ENCODE data around the gene ZNF580.

The ZNF580 gene

DNA sequence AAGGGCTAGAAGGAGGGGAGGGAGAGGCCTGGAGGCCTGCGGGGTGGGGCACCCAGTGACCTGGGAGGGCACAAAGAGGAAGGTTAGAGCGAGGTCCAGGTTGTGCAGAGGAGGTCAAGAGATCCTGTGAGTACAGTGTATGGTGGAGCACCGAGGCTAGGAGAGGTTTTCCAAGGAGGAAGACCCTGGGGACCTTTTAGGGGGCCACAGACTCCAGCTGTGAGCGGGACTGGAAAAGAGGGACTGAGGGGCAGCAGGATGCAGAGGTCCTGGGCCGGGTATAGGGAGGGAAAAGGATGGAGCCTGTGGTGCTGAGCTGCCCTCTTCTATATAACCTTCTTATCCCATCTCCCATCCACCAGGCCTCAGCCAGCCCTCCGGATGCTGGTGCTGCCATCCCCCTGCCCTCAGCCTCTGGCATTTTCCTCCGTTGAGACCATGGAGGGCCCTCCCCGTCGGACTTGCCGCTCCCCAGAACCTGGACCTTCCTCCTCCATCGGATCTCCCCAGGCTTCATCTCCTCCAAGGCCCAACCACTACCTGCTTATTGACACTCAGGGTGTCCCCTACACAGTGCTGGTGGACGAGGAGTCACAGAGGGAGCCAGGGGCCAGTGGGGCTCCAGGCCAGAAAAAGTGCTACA, 3.5 kb downstream of the ZNF580 start:
- DNase-seq (ENCODE audit: extremely low spot score, insufficient read length, low read depth) (no peak), FAIRE-seq (no peak)

DNA sequence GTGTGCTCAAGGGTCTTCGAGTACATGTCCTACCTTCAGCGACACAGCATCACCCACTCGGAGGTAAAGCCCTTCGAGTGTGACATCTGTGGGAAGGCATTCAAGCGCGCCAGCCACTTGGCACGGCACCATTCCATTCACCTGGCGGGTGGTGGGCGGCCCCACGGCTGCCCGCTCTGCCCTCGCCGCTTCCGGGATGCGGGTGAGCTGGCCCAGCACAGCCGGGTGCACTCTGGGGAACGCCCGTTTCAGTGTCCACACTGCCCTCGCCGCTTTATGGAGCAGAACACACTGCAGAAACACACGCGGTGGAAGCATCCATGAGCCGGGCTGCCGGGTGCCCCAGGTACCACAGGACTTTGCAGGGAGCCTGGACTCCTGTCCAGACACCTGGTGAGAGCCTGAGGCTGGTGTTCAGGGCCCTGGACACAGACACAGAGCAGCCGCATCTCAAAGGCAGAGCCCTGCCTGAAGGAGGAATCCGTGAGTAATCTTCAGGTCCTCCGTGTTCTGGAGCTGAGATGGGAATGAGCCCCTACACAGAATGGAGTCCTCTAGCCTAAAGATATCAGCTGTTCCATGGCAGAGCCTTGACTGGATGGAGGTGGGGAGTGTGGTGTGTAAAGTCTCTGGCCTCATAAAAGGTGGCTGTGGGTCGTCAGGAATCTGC, 4.2 kb downstream of the ZNF580 start:
- no peak for FAIRE-seq
- DNase-seq (ENCODE audit: extremely low spot score, insufficient read length, low read depth): no peak

DNA sequence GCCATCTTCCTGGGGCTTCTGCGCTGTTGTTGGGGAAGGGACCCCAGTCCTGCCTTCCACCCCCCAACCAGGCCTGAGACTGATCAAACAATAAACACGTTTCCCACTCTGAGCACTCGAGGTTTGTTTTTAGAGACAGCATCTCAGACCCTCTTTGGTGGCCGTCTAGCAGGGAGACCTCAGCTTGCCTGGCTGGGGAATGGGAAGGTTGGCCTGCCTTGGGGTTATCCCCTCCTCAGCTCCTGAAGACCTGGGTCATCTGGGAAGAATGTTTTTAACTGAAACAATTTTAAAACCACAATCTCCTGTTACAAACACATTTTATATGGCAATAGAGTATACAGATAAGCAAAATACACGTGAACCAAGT, 4.7 kb downstream of the ZNF580 start:
- FAIRE-seq: no peak
- no peak for DNase-seq (ENCODE audit: extremely low spot score, insufficient read length, low read depth)

DNA sequence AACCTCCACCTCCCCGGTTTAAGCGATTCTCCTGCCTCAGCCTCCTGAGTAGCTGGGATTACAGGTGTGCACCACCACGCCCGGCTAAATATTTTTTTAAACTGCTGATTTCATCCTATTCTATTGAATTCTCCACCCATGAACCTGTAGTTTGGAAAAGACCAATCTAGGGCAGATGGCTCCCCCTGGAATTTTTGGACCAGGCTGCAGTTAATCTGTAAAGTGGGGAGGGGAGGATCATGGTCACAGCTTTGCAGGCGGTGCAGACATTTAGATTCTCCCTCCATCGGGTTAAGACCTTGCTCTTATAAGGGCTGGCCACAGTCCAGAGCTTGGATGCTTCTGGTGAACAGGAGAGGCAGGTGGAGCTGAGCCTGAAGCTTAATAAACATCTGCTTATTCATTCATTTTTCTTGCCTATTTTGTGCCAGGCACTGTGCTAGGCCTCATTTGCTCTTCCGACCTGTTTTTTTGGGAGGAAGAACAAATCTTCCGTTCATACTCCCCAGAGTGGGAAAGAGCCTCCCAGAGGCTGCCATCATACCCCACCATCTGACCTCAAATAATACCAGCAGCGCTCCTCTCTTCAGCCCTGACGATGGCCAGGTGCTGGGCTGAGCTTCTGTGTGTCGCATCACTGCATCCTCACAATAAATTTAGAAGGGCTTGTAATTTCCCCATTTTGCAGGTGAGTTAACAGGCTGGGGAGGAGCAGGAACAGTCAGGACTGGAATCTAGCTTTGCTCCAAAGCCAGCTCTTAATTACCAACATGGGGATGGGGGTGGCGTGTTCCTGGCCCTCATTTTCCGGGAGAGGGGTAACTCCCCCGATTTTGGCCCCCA, 6.3 kb downstream of the ZNF580 start:
- DNase-seq (ENCODE audit: extremely low spot score, insufficient read length, low read depth): no peak
- FAIRE-seq: no peak

DNA sequence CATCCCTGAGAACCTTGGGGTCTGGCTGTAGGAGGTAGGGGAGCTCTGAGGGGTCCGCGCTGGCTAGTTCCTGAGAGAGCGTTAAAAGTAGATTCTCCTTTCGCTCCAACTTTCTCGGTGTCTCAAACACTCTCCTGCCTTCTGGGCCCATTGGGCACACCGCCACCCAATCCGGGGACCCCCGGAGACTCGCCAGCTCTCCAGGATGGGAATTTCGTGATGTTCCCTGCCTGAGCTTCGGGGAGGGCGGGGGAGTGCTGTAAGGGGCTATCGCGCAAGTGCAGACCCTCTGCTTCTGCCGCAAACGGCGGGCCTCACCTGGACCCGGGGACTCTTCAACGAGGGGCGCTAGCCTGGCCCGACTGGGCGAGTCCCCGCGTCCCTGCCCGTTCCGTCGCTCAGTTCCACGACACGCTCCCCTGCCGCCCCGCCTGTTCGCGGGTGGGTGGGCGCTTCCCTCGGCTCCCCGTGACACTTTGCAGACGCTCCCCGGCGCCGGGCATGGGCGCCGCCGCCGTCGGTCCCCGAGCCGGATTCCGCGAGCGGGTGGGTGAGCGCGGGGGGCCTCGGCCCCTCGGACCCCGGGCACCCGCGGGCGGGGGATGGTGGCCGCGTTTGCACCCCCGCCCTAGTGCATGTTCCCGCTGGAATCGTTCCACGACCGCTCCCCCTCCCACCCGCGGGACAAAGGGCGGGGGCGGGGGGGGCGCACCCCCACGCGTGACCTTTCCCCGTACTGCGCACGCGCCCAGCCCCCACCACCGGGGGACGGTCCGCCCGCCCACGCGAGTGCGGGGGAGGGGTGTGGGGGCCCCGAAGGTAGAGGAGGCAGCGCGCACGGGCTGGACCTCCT, 7.2 kb downstream of the ZNF580 start, which contains the start of gene CCDC106:
Gene CCDC106 (plus strand): TSS at position 481 of the 853 bp plus-strand sequence. CDS start 835 bp downstream, outside the sequence.
- DNase-seq (ENCODE audit: extremely low spot score, insufficient read length, low read depth) (no peak), FAIRE-seq (peak; percentile 78)

DNA sequence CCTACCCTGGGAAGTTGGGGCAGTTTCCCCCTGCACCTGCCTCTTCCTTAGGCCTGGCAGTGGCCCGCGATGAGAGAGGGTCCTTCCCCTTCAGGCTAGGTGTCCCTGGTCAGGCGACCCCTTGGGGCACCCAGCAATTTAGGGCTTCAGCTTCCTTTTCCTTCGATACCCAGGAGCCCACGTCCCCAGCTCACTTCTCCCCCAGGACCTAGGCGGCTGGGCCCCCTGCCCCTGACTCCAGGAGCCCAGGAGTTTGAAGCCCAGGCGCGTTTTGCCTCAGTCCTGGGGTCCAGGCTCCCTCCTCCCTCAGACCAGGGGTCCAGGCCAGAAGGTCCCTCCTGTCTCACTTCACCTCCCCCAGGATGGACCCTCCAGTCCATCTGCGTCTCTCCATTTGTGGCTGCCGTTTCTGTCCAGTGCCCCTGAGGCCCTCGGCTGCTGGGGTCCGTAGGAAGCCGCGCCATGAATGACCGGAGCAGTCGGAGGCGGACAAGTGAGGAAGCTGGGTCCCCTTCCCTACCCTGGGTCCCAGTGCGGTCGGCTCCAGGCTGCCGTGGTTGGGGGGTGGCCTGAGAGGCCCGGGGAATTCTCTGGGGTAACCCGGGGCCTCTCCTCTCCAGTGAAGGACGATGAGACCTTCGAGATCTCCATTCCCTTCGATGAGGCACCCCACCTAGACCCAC, 7.9 kb downstream of the ZNF580 start:
- DNase-seq (ENCODE audit: extremely low spot score, insufficient read length, low read depth) (no peak), FAIRE-seq (no peak)

DNA sequence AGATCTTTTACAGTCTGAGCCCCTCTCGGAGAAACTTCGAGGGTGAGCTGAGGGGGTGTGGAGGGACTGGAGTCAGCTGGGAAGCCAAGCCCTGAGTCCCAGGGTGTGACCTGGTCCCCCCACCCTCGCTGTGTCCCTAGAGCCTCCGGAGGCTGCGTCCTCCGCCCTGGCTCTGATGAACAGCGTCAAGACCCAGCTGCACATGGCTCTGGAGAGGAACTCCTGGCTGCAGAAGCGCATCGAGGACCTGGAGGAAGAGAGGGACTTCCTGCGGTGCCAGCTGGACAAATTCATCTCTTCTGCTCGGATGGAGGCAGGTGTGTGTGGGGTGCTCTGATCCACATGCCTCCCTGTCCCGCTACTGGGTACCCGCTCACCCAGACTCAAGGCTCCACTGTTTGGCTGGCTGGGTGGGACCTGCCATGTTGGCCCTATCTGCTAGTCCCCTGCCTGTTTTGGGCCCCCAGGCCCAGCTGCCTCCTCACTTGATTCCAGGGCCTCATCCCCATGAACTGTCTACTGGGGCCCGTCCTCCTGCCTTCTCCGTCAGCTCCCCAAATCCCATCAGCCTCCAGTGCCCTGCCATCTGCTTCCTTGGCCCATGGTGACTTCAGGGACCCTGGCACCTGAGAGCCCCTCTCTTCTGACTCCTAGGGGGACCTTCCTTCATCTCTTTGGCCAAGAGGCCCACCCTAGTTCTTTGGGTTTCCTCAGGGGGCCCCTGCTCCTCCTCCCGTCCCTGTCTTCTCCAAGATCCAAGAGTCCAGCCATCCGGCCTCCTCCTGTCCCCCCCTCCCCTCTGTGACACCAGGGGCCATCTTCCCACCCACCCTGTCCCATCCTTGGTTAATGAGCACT, 8.7 kb downstream of the ZNF580 start:
- no peak for DNase-seq (ENCODE audit: extremely low spot score, insufficient read length, low read depth)
- no peak for FAIRE-seq

DNA sequence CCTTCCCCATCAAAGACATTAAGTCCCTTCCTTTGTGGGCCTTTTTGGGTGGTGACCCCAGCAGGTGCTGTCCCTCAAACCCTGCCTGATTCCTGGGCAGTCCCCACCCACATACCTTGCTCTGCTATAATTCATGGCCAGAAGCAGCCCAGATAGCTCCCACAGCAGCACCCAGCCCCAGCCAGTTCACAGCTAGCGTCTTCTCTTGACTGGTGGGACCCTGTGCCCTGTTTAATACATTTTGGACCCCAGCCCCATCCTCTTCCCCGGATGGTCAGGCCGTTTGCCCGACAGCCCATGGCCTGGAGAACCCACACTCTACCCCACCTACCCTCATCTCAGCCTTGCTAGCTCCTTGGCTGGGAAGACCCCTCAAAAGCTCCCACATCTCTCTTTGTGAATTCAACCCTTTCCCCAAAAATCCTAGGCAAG, 9.3 kb downstream of the ZNF580 start:
- FAIRE-seq (no peak), DNase-seq (ENCODE audit: extremely low spot score, insufficient read length, low read depth) (no peak)

DNA sequence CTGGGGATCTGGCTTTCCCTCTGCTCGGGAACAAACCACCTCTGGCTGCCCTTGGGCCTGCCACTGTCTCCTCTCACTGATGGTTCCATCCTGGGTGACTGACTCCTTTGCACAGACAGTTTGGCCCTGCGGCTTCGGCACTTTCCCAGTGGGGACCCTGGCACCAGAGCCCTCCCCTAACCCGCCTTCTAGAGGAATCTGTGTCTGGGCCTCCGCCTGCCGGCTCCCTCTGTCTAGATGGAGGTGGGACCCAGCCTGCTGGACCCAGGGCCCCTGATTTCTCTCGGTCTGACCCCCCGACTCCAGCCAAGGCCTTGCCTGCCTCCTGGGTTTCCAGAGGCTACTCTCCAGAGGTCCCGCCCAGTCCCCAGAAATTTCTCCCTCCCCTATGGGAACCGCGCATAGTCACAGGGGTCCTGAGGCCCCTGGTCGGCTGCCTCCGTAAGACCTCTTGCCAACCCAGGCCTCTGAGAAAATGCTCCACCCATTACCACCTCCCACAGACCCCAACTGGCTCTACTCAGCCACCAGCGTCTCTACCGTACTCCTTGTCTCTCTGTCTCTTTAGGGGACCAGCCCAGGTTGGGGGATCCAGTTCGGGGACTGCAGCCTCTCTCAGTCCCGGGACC, 9.9 kb downstream of the ZNF580 start:
- DNase-seq (ENCODE audit: extremely low spot score, insufficient read length, low read depth) (no peak), FAIRE-seq (no peak)

DNA sequence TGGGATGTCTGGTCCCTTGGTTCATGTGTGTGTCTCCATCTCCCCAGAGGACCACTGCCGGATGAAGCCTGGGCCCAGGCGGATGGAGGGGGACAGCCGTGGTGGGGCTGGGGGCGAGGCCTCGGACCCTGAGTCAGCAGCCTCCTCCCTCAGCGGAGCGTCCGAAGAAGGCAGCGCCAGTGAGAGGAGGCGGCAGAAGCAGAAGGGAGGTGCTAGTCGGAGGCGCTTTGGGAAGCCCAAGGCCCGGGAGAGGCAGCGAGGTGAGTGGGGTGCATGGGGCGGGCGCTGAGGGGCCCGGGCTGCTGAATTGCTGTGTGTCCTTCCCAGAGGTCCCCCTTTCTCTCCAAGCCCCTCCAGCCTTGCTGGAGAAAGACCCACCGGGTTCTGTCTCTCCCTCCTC, 10.4 kb downstream of the ZNF580 start:
- FAIRE-seq (no peak), DNase-seq (ENCODE audit: extremely low spot score, insufficient read length, low read depth) (no peak)

DNA sequence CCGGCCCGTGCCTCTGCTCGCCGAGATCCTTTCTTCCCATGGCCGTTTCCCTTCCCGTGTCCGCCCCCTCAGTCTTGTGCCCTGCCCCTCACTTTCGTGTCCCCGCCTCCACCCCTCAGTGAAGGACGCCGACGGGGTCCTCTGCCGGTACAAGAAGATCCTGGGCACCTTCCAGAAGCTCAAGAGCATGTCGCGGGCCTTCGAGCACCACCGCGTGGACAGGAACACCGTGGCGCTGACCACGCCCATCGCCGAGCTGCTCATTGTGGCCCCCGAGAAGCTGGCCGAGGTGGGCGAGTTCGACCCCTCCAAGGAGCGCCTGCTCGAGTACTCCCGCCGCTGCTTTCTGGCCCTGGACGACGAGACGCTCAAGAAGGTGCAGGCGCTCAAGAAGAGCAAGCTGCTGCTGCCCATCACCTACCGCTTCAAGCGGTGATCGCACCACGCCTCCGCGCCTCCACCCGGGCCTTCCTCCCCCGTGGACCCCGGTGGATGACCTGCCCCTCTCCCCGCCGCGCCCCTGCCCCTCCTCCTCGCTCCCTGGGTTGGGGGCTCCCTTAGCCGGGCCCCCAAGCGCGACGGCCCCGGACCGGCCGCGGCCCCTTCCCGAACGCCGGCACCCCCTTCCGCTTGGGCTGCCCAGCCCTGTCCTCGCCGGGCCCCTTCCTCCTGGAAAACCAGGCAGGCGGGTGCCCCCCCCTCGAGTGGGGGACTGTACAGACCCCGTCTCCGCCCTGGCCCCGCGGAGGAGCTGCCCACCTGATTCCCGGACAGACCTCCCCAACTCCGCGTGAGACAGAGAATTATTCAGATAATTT, 11.7 kb downstream of the ZNF580 start:
- no peak for FAIRE-seq
- no peak for DNase-seq (ENCODE audit: extremely low spot score, insufficient read length, low read depth)

DNA sequence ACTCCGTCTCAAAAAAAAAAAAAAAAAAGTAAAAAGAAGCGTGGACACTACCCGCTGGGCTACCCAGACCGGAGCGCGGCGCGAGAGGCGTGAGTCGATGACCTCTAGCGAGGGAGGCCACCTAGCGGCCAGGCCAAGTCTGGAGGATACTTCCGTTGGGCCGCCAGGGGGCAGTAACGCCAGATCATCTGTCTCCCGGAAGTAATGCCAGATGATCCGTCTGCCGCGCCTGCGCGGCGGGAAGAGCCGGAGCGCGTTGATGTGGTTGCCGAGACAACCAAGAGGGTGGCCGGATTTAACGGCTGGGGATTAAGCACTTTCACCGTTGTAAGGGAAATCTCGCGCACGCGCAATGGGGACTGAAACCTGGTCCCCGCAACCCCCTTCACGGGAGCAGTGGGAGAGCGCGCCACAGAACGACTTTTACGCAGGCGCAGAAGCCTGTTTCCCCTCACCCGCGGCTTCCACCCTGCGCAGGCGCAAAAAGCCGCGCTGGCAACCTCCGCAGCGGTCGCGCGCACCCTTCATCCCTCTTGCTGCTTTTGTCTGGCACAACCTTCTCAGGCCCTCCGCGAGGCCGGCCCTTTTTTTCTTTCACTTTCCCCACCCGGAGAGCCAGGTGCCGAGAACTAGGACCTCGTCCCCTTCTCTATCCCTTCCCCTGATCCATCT, 13.0 kb downstream of the ZNF580 start:
- DNase-seq (ENCODE audit: extremely low spot score, insufficient read length, low read depth): peak; percentile 83
- FAIRE-seq: no peak

DNA sequence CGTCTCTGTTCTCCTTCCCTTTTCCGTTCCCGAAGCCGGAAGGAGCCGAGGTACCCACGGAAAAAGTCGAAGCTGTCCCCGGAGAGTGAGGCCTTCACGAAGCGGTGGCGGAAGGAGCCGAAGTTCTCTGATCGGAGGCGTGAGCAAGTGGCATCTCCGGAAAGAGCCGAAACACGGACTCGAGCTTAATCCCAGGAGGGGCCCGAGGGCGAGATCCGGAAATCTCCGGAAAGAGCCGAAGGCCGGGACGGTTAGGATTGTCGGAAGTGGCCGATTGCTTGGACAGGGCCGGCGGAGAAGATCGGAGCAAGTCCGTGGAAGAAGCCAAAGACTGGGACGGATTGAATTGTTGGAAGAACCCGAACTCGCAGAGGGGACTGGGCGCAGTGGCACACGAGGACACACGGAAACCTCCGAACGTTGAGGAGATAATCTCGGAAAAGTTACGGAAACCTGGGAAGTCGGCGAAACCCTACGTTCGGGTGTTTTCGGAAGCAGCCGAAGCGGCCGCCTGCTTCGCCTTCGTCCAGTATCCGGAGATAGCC, 13.6 kb downstream of the ZNF580 start:
- FAIRE-seq (peak; percentile 100), DNase-seq (ENCODE audit: extremely low spot score, insufficient read length, low read depth) (no peak)

DNA sequence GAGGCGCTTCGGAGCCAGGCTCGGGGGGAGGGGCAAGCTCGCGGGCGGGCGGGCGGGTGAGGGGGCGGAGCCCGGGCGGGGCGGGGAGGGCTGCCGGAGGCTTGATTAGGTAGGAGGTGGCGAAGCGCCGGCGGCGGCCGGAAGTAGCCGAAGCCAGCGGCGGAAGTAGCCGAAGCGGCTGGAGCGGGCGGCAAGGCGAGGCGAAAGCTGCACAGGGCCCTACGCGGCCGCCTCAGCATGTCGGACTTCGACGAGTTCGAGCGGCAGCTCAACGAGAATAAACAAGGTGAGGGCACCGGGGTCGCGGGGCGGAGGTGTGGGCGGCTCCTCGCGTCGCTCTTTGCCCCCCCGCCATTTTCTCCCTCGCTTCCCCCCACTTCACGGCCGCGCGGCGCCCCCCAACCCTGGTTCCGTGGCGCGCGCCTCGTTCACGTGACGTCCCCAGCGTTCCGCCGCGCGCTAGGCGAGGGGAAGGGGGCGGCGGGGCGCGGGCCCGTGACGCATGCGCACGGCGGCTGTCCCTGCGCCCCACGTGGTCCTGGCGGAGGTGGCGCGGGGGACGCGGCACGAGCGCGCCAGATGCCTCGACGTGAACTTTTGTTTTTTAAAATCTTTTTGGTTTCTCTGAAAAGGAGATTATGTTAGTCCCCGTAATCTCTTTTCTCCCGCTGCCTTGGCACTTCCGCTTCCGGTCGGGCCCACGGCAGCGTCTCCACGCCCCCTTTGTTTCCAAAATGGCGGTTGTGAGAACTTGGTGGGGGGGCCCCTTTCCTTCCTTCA, 14.3 kb downstream of the ZNF580 start, which contains the start of gene U2AF2:
Gene U2AF2 (plus strand): TSS at position 168 of the 780 bp plus-strand sequence. CDS start 70 bp downstream, at position 238.
- FAIRE-seq (peak; percentile 69), DNase-seq (ENCODE audit: extremely low spot score, insufficient read length, low read depth) (peak; percentile 79)

DNA sequence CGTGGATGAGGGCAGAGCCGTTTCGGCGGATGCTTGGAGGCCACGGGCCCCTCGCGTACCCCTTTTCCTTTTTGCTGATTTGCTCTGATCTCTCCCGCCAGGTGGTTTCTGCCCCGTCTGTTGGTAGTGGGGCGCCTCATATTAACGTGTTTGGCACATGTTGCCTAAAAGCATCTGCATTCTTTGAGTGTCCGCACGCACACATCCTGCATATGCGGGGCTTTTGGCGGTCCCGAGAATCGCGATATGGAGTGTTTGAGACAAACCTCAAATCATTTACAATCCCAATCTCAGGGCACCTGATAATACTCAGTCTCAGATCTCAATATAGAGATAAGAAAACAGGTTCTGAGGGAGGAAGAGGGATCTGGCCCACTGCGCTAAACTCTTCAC, 14.8 kb downstream of the ZNF580 start:
- no peak for DNase-seq (ENCODE audit: extremely low spot score, insufficient read length, low read depth)

DNA sequence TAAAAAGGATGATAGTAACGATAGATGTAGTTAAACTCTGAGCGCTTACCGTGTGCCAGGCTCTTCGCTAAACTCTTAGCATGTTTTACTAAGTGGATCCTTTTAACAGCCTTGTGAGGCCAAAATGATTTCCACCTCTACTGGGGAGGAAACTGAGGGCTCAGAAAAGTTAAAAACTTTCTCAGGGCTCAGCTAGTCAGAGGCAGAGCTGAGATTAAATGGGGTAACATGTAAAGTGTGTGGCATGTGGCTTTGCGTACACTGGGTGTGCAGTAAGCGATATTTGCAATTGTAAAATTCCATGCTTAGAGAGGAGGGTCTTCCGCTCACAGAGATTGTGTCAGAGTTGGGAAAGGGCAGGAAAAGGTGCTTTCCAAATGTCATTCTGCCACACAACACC, 15.8 kb downstream of the ZNF580 start:
- FAIRE-seq (no peak), DNase-seq (ENCODE audit: extremely low spot score, insufficient read length, low read depth) (no peak)

More for the DNA sequence above, 14.8 kb downstream of the ZNF580 start:
- FAIRE-seq: peak; percentile 31
